ENCODE results near the gene PFKFB3. TPM values are rescaled to one million over a fixed set of nuclear protein-coding genes. Genes with fewer than 3 reads are reported as not detected.

PFKFB3 gene
- total and polyA plus RNA-seq, 9 of the 15 experiments (the other 6 are each of a cell fraction or from before 2014, with no cell fraction given), result 0.46 to 21.6 (median 7.8) TPM

DNA sequence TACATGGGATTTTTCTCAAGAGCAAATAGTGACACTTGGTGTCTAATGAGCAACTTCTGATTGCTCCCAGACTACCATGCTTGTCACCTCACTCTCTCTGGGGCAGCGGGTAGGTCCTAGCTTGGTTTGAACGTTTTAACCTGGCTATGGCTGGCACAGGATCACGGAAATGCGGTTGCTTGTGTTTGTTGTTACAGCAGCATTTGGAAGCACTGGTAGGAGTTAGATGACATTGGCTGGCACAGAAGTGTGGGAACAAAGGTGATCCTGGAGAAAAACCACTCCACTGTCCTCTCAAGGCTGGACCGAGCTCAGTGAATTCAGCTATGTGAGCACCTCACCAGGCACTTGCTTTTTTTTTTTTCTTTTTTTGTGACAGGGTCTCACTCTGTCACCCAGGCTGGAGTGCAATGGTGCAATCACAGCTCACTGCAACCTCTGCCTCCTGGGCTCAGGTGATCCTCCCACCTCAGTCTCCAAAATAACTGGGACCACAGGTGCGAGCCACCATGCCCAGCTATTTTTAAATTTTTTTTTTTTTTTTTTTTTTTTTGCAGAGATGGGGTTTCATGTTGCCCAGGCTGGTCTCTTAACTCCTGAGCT lies 3.5 kb upstream of the PFKFB3 start:
- H4K20me1 ChIP-seq (replicated peaks; ENCODE audit: control insufficient read depth, insufficient read depth, low read length), result peaks cover 23% of the 10 kb centered on the region
- TF ChIP-seq TCFL5 (CRISPR knock-in tag; conservative IDR thresholded peaks at IDR 0.05) (no peak), HNRNPUL1 (IDR thresholded peaks at IDR 0.05; ENCODE audit: low read length) (no peak), ZFPM2 (CRISPR knock-in tag; IDR thresholded peaks at IDR 0.05) (no peak)
- no peak overlapping the region for H3K9ac ChIP-seq (ENCODE audit: insufficient read depth in 1 of 2, low read depth in 2 of 2, low read length in 2 of 2)
- intact Hi-C loops (cut with micrococcal nuclease) (no loop called here), in situ Hi-C loops (cut with MboI) (no loop called here)
- no peaks in the 10 kb centered on the region for H3K9me3 ChIP-seq (replicated peaks; ENCODE audit: control insufficient read depth, insufficient read depth, low read depth, low read length)
- H3K27ac ChIP-seq (ENCODE audit: extremely low read depth, low read depth, low read length), result no peak overlapping the region
- FAIRE-seq (no peak), DNase-seq (ENCODE audit: extremely low read depth in 1 of 4, low spot score in 3 of 4) (no peak), ATAC-seq (no peak)
- peaks cover 16 to 37% of the 10 kb centered on the region in 2 experiments for H3K4me1 ChIP-seq (replicated peaks in 1 of 2; ENCODE audit: control insufficient read depth in 2 of 2, insufficient read depth in 2 of 2, low read length in 2 of 2)
- H3K36me3 ChIP-seq (ENCODE audit: control insufficient read depth, insufficient read depth, low read length), result no peaks in the 10 kb centered on the region
- no peak overlapping the region for H3K4me3 ChIP-seq
- ChIA-PET CTCF (ENCODE audit: low intra/inter-chr PET ratio) (no interaction called here), POLR2A (interaction anchor here (1.6 kb wide), 1 partner anchor 15 kb away, joined by 5 read pairs; no protein-coding TSS in a partner anchor)
- 75% methylated on average over 5 of the region's 6 CpGs for WGBS (ENCODE audit: insufficient coverage, low coverage, missing lambda C conversion rate)
- no peaks in the 10 kb centered on the region for H3K27me3 ChIP-seq (ENCODE audit: control insufficient read depth in 2 of 2, insufficient read depth in 2 of 2, low read length in 2 of 2)
- H2AFZ ChIP-seq (ENCODE audit: low read depth, low read length), result no peak overlapping the region
- H3K4me2 ChIP-seq (ENCODE audit: insufficient read depth, low read length), result no peak overlapping the region
- BruUV-seq (replicated peaks), result no TSS peak
- peaks cover 3% of the 10 kb centered on the region for H3K9me1 ChIP-seq (ENCODE audit: control insufficient read depth, insufficient read depth, low read length)
- peaks cover 6% of the 10 kb centered on the region for H3K79me2 ChIP-seq (ENCODE audit: control insufficient read depth, insufficient read depth, low read length)

DNA sequence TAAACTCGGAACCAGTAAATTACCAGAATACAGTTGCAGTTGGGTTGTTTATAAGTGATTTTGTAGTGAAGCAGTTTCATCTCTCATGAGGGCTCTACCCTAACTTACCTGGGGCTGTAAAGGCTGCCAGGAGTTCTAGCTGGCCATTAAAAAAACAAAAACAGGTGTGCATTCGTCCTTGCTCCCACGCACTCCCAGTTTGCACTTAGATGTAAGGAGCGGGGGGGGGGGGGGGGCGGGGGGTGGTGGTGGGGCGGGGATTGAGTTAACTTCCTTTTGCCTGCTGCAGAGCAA lies 2.3 kb upstream of the PFKFB3 start:
- Histone ChIP-seq H3K4me1 (replicated peaks in 1 of 2; ENCODE audit: control insufficient read depth in 2 of 2, insufficient read depth in 2 of 2, low read length in 2 of 2) (peaks cover 14 to 40% of the 10 kb centered on the region in 2 experiments), H3K4me3 (no peak overlapping the region), H4K20me1 (replicated peaks; ENCODE audit: control insufficient read depth, insufficient read depth, low read length) (peaks cover 19% of the 10 kb centered on the region), H3K9ac (ENCODE audit: insufficient read depth in 1 of 2, low read depth in 2 of 2, low read length in 2 of 2) (no peak overlapping the region), H3K79me2 (ENCODE audit: control insufficient read depth, insufficient read depth, low read length) (peaks cover 10% of the 10 kb centered on the region), H3K36me3 (ENCODE audit: control insufficient read depth, insufficient read depth, low read length) (no peaks in the 10 kb centered on the region), H3K4me2 (ENCODE audit: insufficient read depth, low read length) (peak overlapping the region; percentile 52; the same call in 1 of the 2 replicates), H3K27me3 (ENCODE audit: control insufficient read depth in 2 of 2, insufficient read depth in 2 of 2, low read length in 2 of 2) (no peaks in the 10 kb centered on the region), H3K27ac (ENCODE audit: extremely low read depth, low read depth, low read length) (no peak overlapping the region), H3K9me3 (replicated peaks; ENCODE audit: control insufficient read depth, insufficient read depth, low read depth, low read length) (no peaks in the 10 kb centered on the region), H3K9me1 (ENCODE audit: control insufficient read depth, insufficient read depth, low read length) (peaks cover 2% of the 10 kb centered on the region), H2AFZ (ENCODE audit: low read depth, low read length) (no peak overlapping the region)
- BruUV-seq (replicated peaks), result no TSS peak
- in situ Hi-C loops (cut with MboI) (loop anchor here (5.0 kb wide), 1 partner anchor 192 kb away; no protein-coding TSS in a partner anchor), intact Hi-C loops (cut with micrococcal nuclease) (no loop called here)
- WGBS (ENCODE audit: insufficient coverage, low coverage, missing lambda C conversion rate), result 47% methylated on average over 4 of the region's 6 CpGs
- no peak for ATAC-seq
- DNase-seq (ENCODE audit: extremely low read depth in 1 of 4, low spot score in 3 of 4), result no peak
- FAIRE-seq, result no peak
- TF ChIP-seq ZNF316 (IDR thresholded peaks at IDR 0.05), result no peak
- peak; percentile 66 for TF ChIP-seq VEZF1 (CRISPR knock-in tag; IDR thresholded peaks at IDR 0.05)
- TF ChIP-seq CHD1 (IDR thresholded peaks at IDR 0.05; ENCODE audit: low read length), result no peak
- CTCF ChIA-PET (ENCODE audit: low intra/inter-chr PET ratio), result no interaction called here
- POLR2A ChIA-PET, result no interaction called here
